Measurements from ENCODE around the gene GDPD4.

- no peak for TF ChIP-seq RAD21 (IDR thresholded peaks at IDR 0.05; ENCODE audit: insufficient read depth, low read depth, low read length)
- TF ChIP-seq CBFB (IDR thresholded peaks at IDR 0.05; ENCODE audit: low read depth): no peak
- no peak for TF ChIP-seq CTCF (IDR thresholded peaks at IDR 0.05 in 2 of 3, conservative IDR thresholded peaks at IDR 0.05 in 1 of 3; ENCODE audit: control insufficient read depth in 2 of 3, extremely low read depth in 1 of 3, insufficient read depth in 1 of 3, low read depth in 3 of 3, low read length in 3 of 3)
- TF ChIP-seq, protein P1, sequence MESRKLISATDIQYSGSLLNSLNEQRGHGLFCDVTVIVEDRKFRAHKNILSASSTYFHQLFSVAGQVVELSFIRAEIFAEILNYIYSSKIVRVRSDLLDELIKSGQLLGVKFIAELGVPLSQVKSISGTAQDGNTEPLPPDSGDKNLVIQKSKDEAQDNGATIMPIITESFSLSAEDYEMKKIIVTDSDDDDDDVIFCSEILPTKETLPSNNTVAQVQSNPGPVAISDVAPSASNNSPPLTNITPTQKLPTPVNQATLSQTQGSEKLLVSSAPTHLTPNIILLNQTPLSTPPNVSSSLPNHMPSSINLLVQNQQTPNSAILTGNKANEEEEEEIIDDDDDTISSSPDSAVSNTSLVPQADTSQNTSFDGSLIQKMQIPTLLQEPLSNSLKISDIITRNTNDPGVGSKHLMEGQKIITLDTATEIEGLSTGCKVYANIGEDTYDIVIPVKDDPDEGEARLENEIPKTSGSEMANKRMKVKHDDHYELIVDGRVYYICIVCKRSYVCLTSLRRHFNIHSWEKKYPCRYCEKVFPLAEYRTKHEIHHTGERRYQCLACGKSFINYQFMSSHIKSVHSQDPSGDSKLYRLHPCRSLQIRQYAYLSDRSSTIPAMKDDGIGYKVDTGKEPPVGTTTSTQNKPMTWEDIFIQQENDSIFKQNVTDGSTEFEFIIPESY (IDR thresholded peaks at IDR 0.05): no peak
- no peak for TF ChIP-seq PML (IDR thresholded peaks at IDR 0.05; ENCODE audit: low read length)
- no peak for TF ChIP-seq NFYB (IDR thresholded peaks at IDR 0.05; ENCODE audit: insufficient read depth, low read depth, low read length)
- TF ChIP-seq, protein P2, sequence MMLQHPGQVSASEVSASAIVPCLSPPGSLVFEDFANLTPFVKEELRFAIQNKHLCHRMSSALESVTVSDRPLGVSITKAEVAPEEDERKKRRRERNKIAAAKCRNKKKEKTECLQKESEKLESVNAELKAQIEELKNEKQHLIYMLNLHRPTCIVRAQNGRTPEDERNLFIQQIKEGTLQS (IDR thresholded peaks at IDR 0.05; ENCODE audit: borderline replicate concordance, extremely low read depth, low read depth, low read length): no peak
- no peak for TF ChIP-seq RAD51 (IDR thresholded peaks at IDR 0.05)
- no peak for TF ChIP-seq SREBF2 (IDR thresholded peaks at IDR 0.05; ENCODE audit: low read length)
- TF ChIP-seq MEF2B (IDR thresholded peaks at IDR 0.05; ENCODE audit: partially characterized antibody, poor library complexity, severe bottlenecking): no peak
- no peak for TF ChIP-seq POLR2A (IDR thresholded peaks at IDR 0.05; ENCODE audit: low read depth, low read length)
- no peak for TF ChIP-seq REST (IDR thresholded peaks at IDR 0.05; ENCODE audit: low read depth, low read length)
- no peak for TF ChIP-seq NR2C2 (IDR thresholded peaks at IDR 0.05; ENCODE audit: borderline replicate concordance, control insufficient read depth, insufficient read length, low read depth)
- TF ChIP-seq MYC (IDR thresholded peaks at IDR 0.05; ENCODE audit: insufficient read depth, insufficient read length, insufficient replicate concordance, low read length, severe bottlenecking): no peak
Observed at GRCh38 chr11:77181226-77181625, 120.3 kb downstream of the GDPD4 start.

Measured in GM12878 (cell line).